ENCODE results near the gene MAPK10. TPM values are rescaled to one million over a fixed set of nuclear protein-coding genes. Genes with fewer than 3 reads are reported as not detected.
"Not testable (repeated sequence)": the region's sequence is repeated elsewhere in the genome, so short reads cannot be mapped to it uniquely, and the experiment has no call there.

Gene MAPK10
- total and polyA plus RNA-seq, 8 donors: 16.1 to 44.4 (median 30.5) TPM

- ATAC-seq (no peak), DNase-seq (peak in 1 of 4 donors; percentile 11)
- no peak for TF ChIP-seq CTCF (IDR thresholded peaks at IDR 0.05)
- no peak overlapping the region for H3K27ac ChIP-seq
- no peaks in the 10 kb centered on the region for H3K27me3 ChIP-seq
- H3K9me3 ChIP-seq: no peaks in the 10 kb centered on the region
- no peaks in the 10 kb centered on the region for H3K4me1 ChIP-seq
- H3K4me3 ChIP-seq: no peak overlapping the region
- intact Hi-C loops (cut with DNase I): no loop called here
- H3K36me3 ChIP-seq: no peaks in the 10 kb centered on the region
Measured at GRCh38 chr4:85966373-85966772, 393.5 kb downstream of the MAPK10 start.

GRCh38 chr4:85965529-85965928 is 394.3 kb downstream of the MAPK10 start:
- intact Hi-C loops (cut with DNase I): no loop called here
- TF ChIP-seq CTCF (IDR thresholded peaks at IDR 0.05): no peak
- H3K27me3 ChIP-seq: no peaks in the 10 kb centered on the region
- H3K36me3 ChIP-seq: no peaks in the 10 kb centered on the region
- no peaks in the 10 kb centered on the region for H3K9me3 ChIP-seq
- H3K27ac ChIP-seq: no peak overlapping the region
- no peak overlapping the region for H3K4me3 ChIP-seq
- no peak for ATAC-seq
- no peak for DNase-seq
- H3K4me1 ChIP-seq: no peaks in the 10 kb centered on the region

- DNase-seq; H3K4me3 ChIP-seq; H3K36me3 ChIP-seq; ATAC-seq; H3K4me1 ChIP-seq; intact Hi-C loops (cut with DNase I); H3K27ac ChIP-seq; H3K27me3 ChIP-seq; H3K9me3 ChIP-seq: not testable (repeated sequence)
Measured at GRCh38 chr4:85965017-85965416, 394.8 kb downstream of the MAPK10 start.

- Histone ChIP-seq H3K36me3 (no peaks in the 10 kb centered on the region), H3K4me3 (no peak overlapping the region), H3K4me1 (no peaks in the 10 kb centered on the region), H3K27ac (no peak overlapping the region), H3K9me3 (no peaks in the 10 kb centered on the region), H3K27me3 (no peaks in the 10 kb centered on the region)
- DNase-seq (no peak), ATAC-seq (no peak)
- intact Hi-C loops (cut with DNase I): no loop called here
- no peak for TF ChIP-seq CTCF (IDR thresholded peaks at IDR 0.05)
Measured at GRCh38 chr4:85964298-85964697, 395.6 kb downstream of the MAPK10 start.

GRCh38 chr4:85963231-85963630 is 396.6 kb downstream of the MAPK10 start:
- intact Hi-C loops (cut with DNase I): no loop called here
- Histone ChIP-seq H3K27ac (no peak overlapping the region), H3K36me3 (no peaks in the 10 kb centered on the region), H3K9me3 (no peaks in the 10 kb centered on the region), H3K4me3 (no peak overlapping the region), H3K27me3 (no peaks in the 10 kb centered on the region), H3K4me1 (no peaks in the 10 kb centered on the region)
- ATAC-seq (no peak), DNase-seq (no peak)
- no peak for TF ChIP-seq CTCF (IDR thresholded peaks at IDR 0.05)

GRCh38 chr4:85961887-85962286 is 398.0 kb downstream of the MAPK10 start:
- H3K27me3 ChIP-seq: no peaks in the 10 kb centered on the region
- no peak for TF ChIP-seq CTCF (IDR thresholded peaks at IDR 0.05)
- H3K27ac ChIP-seq: no peak overlapping the region
- H3K36me3 ChIP-seq: no peaks in the 10 kb centered on the region
- no peaks in the 10 kb centered on the region for H3K9me3 ChIP-seq
- ATAC-seq (no peak), DNase-seq (no peak)
- intact Hi-C loops (cut with DNase I): no loop called here
- H3K4me3 ChIP-seq: no peak overlapping the region
- no peaks in the 10 kb centered on the region for H3K4me1 ChIP-seq

All from left lung (tissue), 10 donors.